Keratinocyte (primary cell): ENCODE measurements around the gene AADACL3. TPM values are rescaled to one million over a fixed set of nuclear protein-coding genes. Genes with fewer than 3 reads are reported as not detected.
"Not testable (repeated sequence)": the region's sequence is repeated elsewhere in the genome, so short reads cannot be mapped to it uniquely, and the experiment has no call there.

Source experiments
- DNase-seq: peaks from one replicate; pipeline ENCODE4 v3.0.0-alpha.2; 2011; ENCODE audit warnings: low read depth, missing footprints, low spot score
- FAIRE-seq: peaks from 2 replicates; lab custom pipeline; 2011; peaks lifted over from hg19 to GRCh38; lab: Jason Lieb, UNC
- H2AFZ ChIP-seq: 2 replicates; pipeline ENCODE4 v1.6.0; 2012; ENCODE audit warnings: low read length, control low read depth, inconsistent platforms; ENCODE audit not compliant: control insufficient read depth
- H3K27ac ChIP-seq: 2 replicates; pipeline ENCODE4 v1.5.1; 2011; ENCODE audit warnings: low read length; ENCODE audit not compliant: control insufficient read depth, insufficient read depth
- H3K27me3 ChIP-seq: 3 replicates; pipeline ENCODE4 v1.6.0; 2011; ENCODE audit warnings: low read length; ENCODE audit not compliant: control insufficient read depth, insufficient read depth; ENCODE audit errors: extremely low read depth
- H3K36me3 ChIP-seq, 2 experiments: 2 replicates in 1 of 2; 3 replicates in 1 of 2; pipeline ENCODE4 v1.5.1; 2011; ENCODE audit warnings: low read length in 2 of 2, mild to moderate bottlenecking in 1 of 2; ENCODE audit not compliant: control insufficient read depth in 2 of 2, insufficient read depth in 2 of 2; ENCODE audit errors: extremely low read depth in 1 of 2
- H3K4me1 ChIP-seq: 3 replicates; pipeline ENCODE4 v1.5.1; 2011; ENCODE audit warnings: low read length; ENCODE audit not compliant: control insufficient read depth, insufficient read depth; ENCODE audit errors: extremely low read depth
- H3K4me2 ChIP-seq: 3 replicates; pipeline ENCODE4 v1.6.0; 2011; ENCODE audit warnings: low read depth, low read length; ENCODE audit not compliant: control insufficient read depth, insufficient read depth; ENCODE audit errors: extremely low read depth
- H3K4me3 ChIP-seq, 3 experiments: fragments of 200-600 bp in 1 of 3; sonication (generic) in 1 of 3; 2 replicates in 2 of 3; 3 replicates in 1 of 3; pipeline ENCODE4 v1.5.1; 2011 to 2016; ENCODE audit warnings: low read length in 3 of 3, mild to moderate bottlenecking in 3 of 3, control low read depth in 2 of 3, inconsistent platforms in 1 of 3, low read depth in 1 of 3, mixed read lengths in 1 of 3, mixed run types in 1 of 3, moderate library complexity in 1 of 3; ENCODE audit not compliant: control insufficient read depth in 2 of 3, insufficient read depth in 2 of 3; ENCODE audit errors: extremely low read depth in 1 of 3
- H3K79me2 ChIP-seq: 2 replicates; pipeline ENCODE4 v1.6.0; 2012; ENCODE audit warnings: low read length; ENCODE audit not compliant: control insufficient read depth, insufficient read depth
- H3K9ac ChIP-seq: 3 replicates; pipeline ENCODE4 v1.6.0; 2011; ENCODE audit warnings: low read length; ENCODE audit not compliant: control insufficient read depth, insufficient read depth; ENCODE audit errors: extremely low read depth
- H3K9me1 ChIP-seq: 3 replicates; pipeline ENCODE4 v1.6.0; 2011; ENCODE audit warnings: low read length; ENCODE audit not compliant: control insufficient read depth, insufficient read depth; ENCODE audit errors: extremely low read depth
- H3K9me3 ChIP-seq: 2 replicates; pipeline ENCODE4 v1.5.1; 2012; ENCODE audit warnings: low read depth, low read length; ENCODE audit not compliant: control insufficient read depth
- H4K20me1 ChIP-seq: 3 replicates; pipeline ENCODE4 v1.6.0; 2011; ENCODE audit warnings: low read length; ENCODE audit not compliant: control insufficient read depth, insufficient read depth; ENCODE audit errors: extremely low read depth
- CTCF ChIP-seq, 3 experiments: IDR thresholded peaks in 1 of 3; conservative IDR thresholded peaks in 1 of 3; optimal IDR thresholded peaks in 1 of 3; 2 replicates in 2 of 3; 3 replicates in 1 of 3; pipeline versions ENCODE3 to v1.5.1; 2011; ENCODE audit warnings: low read length in 3 of 3, mild to moderate bottlenecking in 3 of 3, moderate library complexity in 2 of 3, control low read depth in 1 of 3, inconsistent platforms in 1 of 3; ENCODE audit not compliant: insufficient read depth in 2 of 3; ENCODE audit errors: extremely low read depth in 1 of 3
- EZH2 ChIP-seq: IDR thresholded peaks from one replicate; pipeline ENCODE4 v1.6.1; 2012; ENCODE audit warnings: inconsistent platforms, mild to moderate bottlenecking, low read length, moderate library complexity
- dilution Hi-C: fragments of 300-500 bp; cut with MboI; formaldehyde crosslinking; loops from one replicate; pipeline ENCODE4 v1.7.0; 2020; ENCODE audit warnings: low sequenced_read_pairs; ENCODE audit not compliant: extremely low pct_ligation_motif_present
- polyA plus RNA-seq, 5 experiments: library from polyadenylated mRNA; depleted of rRNA in 3 of 5; stranded (reverse) in 3 of 5; stranded (forward) in 1 of 5; unstranded in 1 of 5; fragments of >200 nt; gene quantifications; 1 replicate in 1 of 5; 2 replicates in 3 of 5; 3 replicates in 1 of 5; pipeline versions ENCODE4 v1.2.1 to v1.2.3, GENCODE V29; 2011 to 2012; ENCODE audit warnings: missing spikeins in 2 of 5, low read depth in 1 of 5, low replicate concordance in 1 of 5

The AADACL3 gene
- polyA plus RNA-seq, 1 donor (not counting 4 experiments of a cell fraction or from before 2014, with no cell fraction given) = 0.03 TPM

- Histone ChIP-seq H3K9me1 (no peaks in the 10 kb centered on the region), H2AFZ (no peak overlapping the region), H3K36me3 (no peaks in the 10 kb centered on the region), H3K4me3 (no peak overlapping the region), H3K27ac (no peak overlapping the region), H3K27me3 (no peaks in the 10 kb centered on the region), H4K20me1 (no peaks in the 10 kb centered on the region), H3K4me1 (no peaks in the 10 kb centered on the region), H3K79me2 (no peaks in the 10 kb centered on the region), H3K4me2 (no peak overlapping the region), H3K9me3 (no peaks in the 10 kb centered on the region), H3K9ac (no peak overlapping the region)
- no peak for DNase-seq
- FAIRE-seq = peak; percentile 29
- TF ChIP-seq EZH2 (no peak), CTCF (optimal IDR thresholded peaks at IDR 0.05 in 1 of 3, IDR thresholded peaks at IDR 0.05 in 1 of 3, conservative IDR thresholded peaks at IDR 0.05 in 1 of 3; ENCODE audit: extremely low read depth in 1 of 3, insufficient read depth in 2 of 3, low read length in 3 of 3) (no peak)
- dilution Hi-C loops = no loop called here
These were observed 46.3 kb upstream of the AADACL3 start for GRCh38 chr1:12669529-12670068.

GRCh38 chr1:12674358-12674757 lies 41.6 kb upstream of the AADACL3 start:
- Histone ChIP-seq H3K4me3 (no peak overlapping the region), H3K79me2 (no peaks in the 10 kb centered on the region), H3K27me3 (no peaks in the 10 kb centered on the region), H3K9me3 (no peaks in the 10 kb centered on the region), H3K4me1 (no peaks in the 10 kb centered on the region), H2AFZ (no peak overlapping the region), H3K36me3 (no peaks in the 10 kb centered on the region), H3K4me2 (no peak overlapping the region), H3K9ac (no peak overlapping the region), H3K27ac (no peak overlapping the region), H4K20me1 (no peaks in the 10 kb centered on the region), H3K9me1 (no peaks in the 10 kb centered on the region)
- FAIRE-seq (no peak), DNase-seq (no peak)
- TF ChIP-seq CTCF (optimal IDR thresholded peaks at IDR 0.05 in 1 of 3, IDR thresholded peaks at IDR 0.05 in 1 of 3, conservative IDR thresholded peaks at IDR 0.05 in 1 of 3; ENCODE audit: extremely low read depth in 1 of 3, insufficient read depth in 2 of 3, low read length in 3 of 3) = no peak
- TF ChIP-seq EZH2 = no peak
- dilution Hi-C loops = no loop called here

GRCh38 chr1:12676122-12676521 lies 39.8 kb upstream of the AADACL3 start:
- H3K9ac ChIP-seq, H3K4me3 ChIP-seq, H3K4me1 ChIP-seq, FAIRE-seq, H4K20me1 ChIP-seq, DNase-seq, H3K4me2 ChIP-seq, H3K9me3 ChIP-seq, H3K27me3 ChIP-seq, H3K36me3 ChIP-seq, H3K9me1 ChIP-seq, H2AFZ ChIP-seq, H3K79me2 ChIP-seq, dilution Hi-C loops, H3K27ac ChIP-seq: not testable (repeated sequence)
